Epidermal melanocyte (primary cell): ENCODE results near the gene MRPL14.

Experiments
- DNase-seq: peaks from one replicate; pipeline ENCODE4 v3.0.0; 2011; ENCODE audit warnings: low spot score; ENCODE audit not compliant: insufficient read length

The MRPL14 gene

DNA sequence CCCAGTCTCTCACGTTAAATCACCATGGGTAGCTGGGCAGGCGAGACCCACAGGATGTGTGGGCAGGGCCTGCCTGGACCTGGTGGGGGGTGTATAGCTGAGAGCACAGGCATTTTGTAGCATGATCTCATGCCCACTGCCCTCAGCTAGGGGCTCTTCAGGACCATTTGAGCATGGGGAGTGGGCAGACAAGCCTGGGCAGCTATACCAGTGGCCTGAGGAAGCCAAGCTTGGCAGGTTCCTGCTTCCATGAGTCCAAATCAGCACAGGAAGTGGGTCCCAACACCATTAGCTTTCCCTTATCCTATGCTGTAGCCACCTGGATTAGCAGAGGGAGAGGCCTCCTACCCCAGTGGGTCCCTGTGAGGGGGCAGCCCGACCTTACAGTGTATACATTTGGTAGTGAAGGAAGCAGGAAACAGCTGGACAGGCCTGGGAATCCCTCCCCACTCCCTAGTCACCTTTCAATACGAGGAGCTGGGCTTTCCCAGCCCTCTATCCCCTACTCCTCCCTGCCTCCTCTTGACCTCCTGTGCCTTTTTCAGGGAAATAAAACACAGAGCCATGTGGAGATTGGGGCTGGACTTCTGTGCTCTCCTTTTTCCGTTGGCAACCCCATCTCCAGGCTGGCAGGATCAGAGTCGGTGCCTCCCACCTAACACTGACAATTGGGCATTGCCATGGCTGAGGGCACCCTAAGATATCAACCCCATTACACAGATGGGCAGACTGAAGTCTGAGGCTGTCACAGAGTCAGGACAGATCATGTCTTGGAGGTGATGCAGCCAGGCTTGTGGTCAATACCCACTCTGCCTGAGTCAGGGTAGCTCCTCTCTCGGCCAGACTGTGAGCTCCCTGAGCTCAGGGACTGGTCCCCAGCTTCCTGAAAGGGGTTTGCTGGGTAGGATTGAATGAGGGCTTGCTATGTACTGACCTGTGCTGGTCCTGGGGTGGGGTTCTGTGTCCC, 59.8 kb downstream of the MRPL14 start:
- no peak for DNase-seq

- DNase-seq = no peak
These were observed 60.7 kb downstream of the MRPL14 start for GRCh38 chr6:44066394-44067172.

DNA sequence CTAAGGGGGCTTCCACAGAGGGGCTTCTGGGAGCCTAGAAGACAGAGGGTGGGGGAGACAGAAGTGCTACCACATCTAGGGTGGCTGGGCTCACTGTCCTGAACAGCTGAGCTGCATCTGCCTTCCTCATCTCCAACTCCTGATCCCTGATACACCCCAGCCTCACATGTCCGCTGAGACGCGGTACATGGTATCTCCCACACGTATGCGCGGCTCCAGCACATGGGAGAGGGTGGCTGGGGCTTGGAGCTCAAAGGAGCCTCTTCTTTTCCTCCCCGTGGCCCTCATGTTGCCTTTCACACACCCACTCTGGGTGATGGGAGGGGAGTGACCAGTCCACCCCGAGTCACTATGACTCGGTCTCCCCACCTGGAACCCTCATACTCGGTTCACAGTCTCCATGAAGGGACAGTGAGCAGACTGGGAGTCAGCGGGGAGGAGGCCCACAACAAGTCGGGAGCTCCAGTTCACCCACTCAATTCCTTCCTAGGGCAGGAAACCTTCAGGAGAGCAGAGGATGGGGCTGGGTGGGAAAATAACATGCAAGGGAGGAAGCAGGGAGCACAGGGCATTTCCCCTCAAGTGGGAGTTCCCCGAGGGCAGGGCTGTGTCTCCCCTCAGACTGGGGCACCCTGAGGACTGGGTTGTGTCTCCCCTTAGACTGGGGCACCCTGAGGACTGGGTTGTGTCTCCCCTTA, 61.7 kb downstream of the MRPL14 start:
- no peak for DNase-seq

GRCh38 chr6:44064948-44065272, 62.3 kb downstream of the MRPL14 start:
- no peak for DNase-seq

GRCh38 chr6:44064089-44064947, 62.9 kb downstream of the MRPL14 start:
- DNase-seq = no peak

DNA sequence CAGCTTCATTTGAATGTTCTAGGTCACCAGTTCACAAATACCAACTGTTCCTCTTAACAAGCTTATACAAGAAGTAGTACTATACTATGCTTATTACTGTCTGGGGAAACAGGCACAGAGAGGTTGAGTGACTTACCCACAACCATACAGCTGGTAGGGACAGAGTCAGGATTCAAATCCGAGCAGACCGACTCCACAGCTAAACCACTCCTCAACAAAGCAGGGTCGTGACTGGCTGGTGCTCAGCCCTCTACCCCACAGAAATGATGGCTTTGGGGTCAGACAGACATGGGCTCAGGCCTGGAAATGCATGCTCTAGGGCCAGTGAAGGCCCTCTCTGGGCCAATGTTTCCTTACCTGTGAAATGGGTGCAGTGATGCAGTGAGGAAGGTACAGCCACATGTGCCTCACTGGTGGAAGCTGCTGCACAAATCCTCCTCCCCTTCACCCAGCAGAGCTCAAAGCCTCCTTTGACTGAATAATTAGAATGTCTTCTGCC, 63.6 kb downstream of the MRPL14 start:
- no peak for DNase-seq
